IPS-18a (cell line): ENCODE data around the gene FAM111A.

Experiments used
- H3K27ac ChIP-seq: one replicate; pipeline ENCODE4 v1.5.1; 2013; ENCODE audit warnings: low read length
- H3K27me3 ChIP-seq: one replicate; pipeline ENCODE4 v1.6.1; 2013; ENCODE audit warnings: mild to moderate bottlenecking, low read length; ENCODE audit not compliant: control insufficient read depth, insufficient read depth
- H3K36me3 ChIP-seq: one replicate; pipeline ENCODE4 v1.6.1; 2013; ENCODE audit warnings: low read depth, low read length; ENCODE audit not compliant: control insufficient read depth
- H3K4me1 ChIP-seq: one replicate; pipeline ENCODE4 v1.6.1; 2013; ENCODE audit warnings: low read depth, low read length; ENCODE audit not compliant: control insufficient read depth
- H3K4me3 ChIP-seq: one replicate; pipeline ENCODE4 v1.5.1; 2013; ENCODE audit warnings: low read length
- H3K9ac ChIP-seq: one replicate; pipeline ENCODE4 v1.6.1; 2013; ENCODE audit warnings: mild to moderate bottlenecking, low read length, moderate library complexity
- H3K9me3 ChIP-seq: one replicate; pipeline ENCODE4 v1.6.1; 2013; ENCODE audit warnings: low read depth, low read length; ENCODE audit not compliant: control insufficient read depth

Gene FAM111A

DNA sequence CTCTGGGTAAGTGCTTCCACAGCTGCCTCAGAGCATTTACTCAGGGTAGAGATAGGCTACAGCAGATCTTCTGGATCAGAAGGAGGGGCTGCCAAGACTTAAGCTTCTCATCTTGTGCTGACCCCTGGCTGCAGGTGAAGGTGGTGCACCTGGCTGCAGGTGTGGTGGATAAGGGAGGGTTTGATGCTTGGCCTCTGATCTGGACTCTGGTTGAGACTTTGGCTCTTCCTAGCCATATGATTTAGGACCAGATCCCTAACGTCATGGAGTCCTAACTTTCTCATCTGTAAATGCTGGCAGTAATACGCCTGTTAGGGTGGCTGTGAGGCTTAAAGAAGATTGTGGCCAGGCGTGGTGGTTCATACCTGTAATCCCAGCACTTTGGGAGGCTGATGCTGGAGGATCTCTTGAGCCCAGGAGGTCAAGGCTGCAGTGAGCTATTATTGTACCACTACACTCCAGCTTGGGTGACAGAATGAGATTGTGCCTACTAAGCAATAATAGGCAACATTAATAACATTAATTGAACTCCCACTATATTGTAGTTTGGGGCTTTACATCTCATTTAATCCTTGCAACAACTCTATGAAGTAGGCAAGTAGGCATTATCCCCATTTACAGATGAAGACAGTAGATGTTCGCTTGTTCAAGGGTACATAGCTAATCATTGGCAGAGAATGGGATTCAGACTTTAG is 39.9 kb downstream of the FAM111A start:
- H3K9ac ChIP-seq, result no peak overlapping the region
- H3K27ac ChIP-seq, result no peak overlapping the region
- no peaks in the 10 kb centered on the region for H3K9me3 ChIP-seq
- peaks cover 17% of the 10 kb centered on the region for H3K36me3 ChIP-seq
- H3K4me1 ChIP-seq, result peaks cover 13% of the 10 kb centered on the region
- H3K4me3 ChIP-seq, result no peak overlapping the region
- H3K27me3 ChIP-seq, result no peaks in the 10 kb centered on the region

DNA sequence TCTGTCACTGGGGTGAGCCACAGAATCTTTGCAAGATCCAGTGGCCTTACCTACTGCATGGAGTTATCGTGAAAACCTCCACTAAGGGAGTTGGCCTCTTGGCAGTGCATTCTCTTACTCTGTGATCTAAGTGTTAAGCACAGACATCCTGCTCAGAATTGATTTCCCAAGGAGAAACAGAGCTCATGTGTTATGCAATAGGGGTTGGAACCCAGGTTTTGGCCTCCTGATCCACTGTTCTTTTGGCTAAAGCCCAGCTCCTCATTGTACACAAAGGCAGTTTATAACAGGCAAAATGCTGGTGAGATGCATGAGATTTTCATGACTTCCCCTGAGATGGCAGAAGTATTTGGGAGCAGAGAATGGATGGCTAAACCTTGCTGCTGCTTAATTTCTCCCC is 41.1 kb downstream of the FAM111A start:
- Histone ChIP-seq H3K27ac (no peak overlapping the region), H3K9me3 (no peaks in the 10 kb centered on the region), H3K27me3 (no peaks in the 10 kb centered on the region), H3K4me1 (peaks cover 10% of the 10 kb centered on the region), H3K9ac (no peak overlapping the region), H3K36me3 (peaks cover 13% of the 10 kb centered on the region), H3K4me3 (no peak overlapping the region)

DNA sequence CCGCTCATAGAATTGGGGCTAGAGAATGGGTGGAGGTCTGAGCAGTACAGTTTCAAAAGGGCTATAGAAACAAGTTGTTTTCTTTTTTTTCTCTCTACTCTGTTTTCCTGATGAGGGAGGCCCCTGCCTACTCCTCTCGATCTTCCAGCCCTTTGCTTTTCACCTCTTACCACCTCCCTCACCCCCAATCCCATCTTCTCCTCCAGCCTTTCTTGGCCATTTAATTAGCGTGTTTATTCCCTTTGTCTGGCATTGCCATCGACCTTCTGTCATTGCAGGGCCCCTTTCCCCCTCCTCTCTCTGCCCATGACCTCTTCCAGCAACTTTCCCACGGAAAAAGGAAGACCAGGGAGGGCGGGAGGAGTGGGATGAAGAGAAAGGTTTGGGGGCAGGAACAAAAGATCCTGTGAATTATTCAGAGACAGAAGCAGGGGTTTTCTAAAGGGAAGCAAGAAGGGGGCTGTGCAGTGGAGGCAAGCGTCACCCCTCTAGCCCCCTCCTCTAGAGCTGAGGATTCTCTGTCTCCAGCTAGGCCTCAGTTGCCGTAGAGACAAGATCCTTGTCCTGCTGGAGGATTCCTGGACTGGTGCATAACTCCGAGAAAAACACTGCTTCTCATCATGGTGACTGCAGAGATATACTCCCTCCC is 42.2 kb downstream of the FAM111A start:
- Histone ChIP-seq H3K4me3 (no peak overlapping the region), H3K36me3 (peaks cover 17% of the 10 kb centered on the region)

DNA sequence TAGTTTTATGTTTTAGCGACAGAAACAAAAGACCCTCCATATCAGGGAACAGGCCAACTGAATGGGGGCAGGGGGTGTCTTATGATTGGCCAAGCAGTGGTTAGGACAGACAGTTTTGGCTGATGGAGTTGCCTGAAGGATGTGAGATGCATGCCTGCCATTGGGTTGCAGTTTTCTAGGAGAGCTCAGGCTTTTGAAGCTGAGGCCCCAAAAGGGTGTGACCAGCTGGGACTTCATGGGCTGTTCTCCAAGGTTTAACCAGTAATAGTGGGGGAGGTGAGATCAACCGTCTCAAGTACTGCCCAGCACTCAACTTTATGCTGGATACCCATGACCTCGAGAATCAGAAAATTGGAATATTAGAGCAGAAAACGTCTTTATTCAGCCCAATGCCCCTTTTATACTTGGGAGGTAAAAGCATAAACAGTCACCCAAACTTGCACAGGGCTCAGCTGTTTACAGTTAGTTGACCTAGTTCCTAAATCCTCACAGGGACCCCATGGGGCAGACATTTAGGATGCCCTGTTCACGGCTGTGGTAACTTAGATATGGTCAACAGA is 42.8 kb downstream of the FAM111A start:
- Histone ChIP-seq H3K4me1 (peaks cover 10% of the 10 kb centered on the region), H3K9me3 (no peaks in the 10 kb centered on the region), H3K9ac (no peak overlapping the region), H3K4me3 (no peak overlapping the region), H3K27ac (no peak overlapping the region), H3K36me3 (peaks cover 24% of the 10 kb centered on the region), H3K27me3 (no peaks in the 10 kb centered on the region)

More for the DNA sequence above, 42.2 kb downstream of the FAM111A start:
- Histone ChIP-seq H3K9ac (no peak overlapping the region), H3K9me3 (no peaks in the 10 kb centered on the region), H3K4me1 (peaks cover 10% of the 10 kb centered on the region), H3K27ac (no peak overlapping the region), H3K27me3 (no peaks in the 10 kb centered on the region)

DNA sequence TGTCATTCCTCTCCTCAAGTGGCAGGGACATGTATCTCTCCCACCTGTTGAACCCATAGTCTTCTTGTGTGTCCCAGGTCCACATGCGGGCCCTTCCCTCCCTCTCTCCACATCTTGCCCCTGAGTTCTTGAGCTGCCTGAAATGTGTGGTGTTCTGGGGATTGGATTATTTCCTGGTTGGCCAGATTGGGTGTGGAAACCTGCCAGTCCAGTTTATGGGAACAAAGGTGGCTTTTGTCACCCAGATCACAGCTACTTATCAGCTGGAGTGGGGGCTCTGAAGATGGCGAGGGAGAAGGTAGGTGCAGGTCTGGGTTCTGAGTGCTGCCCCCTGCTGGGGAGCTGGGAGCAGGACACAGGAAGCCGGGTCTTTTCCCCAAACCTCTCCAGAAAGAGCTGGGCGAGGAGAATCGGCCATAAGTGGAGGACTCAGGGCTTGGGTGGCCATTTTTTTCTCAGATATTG is 43.5 kb downstream of the FAM111A start:
- no peak overlapping the region for H3K9ac ChIP-seq
- no peaks in the 10 kb centered on the region for H3K27me3 ChIP-seq
- no peak overlapping the region for H3K27ac ChIP-seq
- H3K36me3 ChIP-seq, result peaks cover 30% of the 10 kb centered on the region
- no peaks in the 10 kb centered on the region for H3K9me3 ChIP-seq
- no peak overlapping the region for H3K4me3 ChIP-seq
- peaks cover 10% of the 10 kb centered on the region for H3K4me1 ChIP-seq

DNA sequence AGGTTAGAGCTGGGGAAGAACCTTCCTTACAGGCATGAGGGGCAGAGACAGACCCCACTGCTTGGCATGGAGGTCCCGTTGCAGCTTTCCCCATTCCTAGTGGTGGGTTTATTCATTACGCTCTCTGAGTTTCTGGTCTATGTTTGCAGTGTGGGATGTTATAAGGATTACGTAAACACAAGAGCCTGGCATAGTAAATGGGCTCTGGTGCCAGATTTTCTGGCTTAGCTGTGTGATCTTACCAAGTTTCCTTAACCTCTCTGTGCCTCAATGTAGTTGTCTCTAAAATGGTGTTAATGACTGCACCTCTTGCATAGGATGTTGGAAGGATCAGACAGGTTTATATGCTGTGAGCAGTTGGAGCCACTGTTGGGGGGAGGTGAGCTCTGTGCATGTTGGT is 44.4 kb downstream of the FAM111A start:
- H3K27ac ChIP-seq, result no peak overlapping the region
- peaks cover 39% of the 10 kb centered on the region for H3K36me3 ChIP-seq
- H3K9ac ChIP-seq, result no peak overlapping the region
- peaks cover 10% of the 10 kb centered on the region for H3K4me1 ChIP-seq
- H3K4me3 ChIP-seq, result no peak overlapping the region
- H3K9me3 ChIP-seq, result no peaks in the 10 kb centered on the region
- H3K27me3 ChIP-seq, result no peaks in the 10 kb centered on the region

DNA sequence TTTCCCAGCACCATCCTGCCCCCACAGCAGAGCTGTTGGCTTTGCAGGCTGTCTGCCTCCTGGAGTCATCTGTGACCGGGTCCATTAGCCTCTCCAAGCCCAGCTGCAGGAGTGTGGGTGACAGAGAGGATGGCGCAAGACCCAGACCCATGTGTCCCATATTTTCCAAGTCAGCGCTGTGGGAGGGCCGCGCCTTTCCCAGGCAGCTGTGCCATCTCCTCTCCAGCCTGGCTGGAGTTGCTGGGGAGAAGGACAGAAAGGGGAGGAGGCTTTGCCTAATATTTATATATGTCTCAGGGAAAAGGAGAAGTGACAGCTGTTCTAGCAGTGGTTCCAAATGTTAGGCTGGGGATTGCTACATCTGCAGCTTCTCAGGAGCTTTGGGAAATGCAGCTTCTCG is 44.9 kb downstream of the FAM111A start:
- Histone ChIP-seq H3K4me1 (peaks cover 10% of the 10 kb centered on the region), H3K36me3 (peaks cover 44% of the 10 kb centered on the region), H3K4me3 (no peak overlapping the region), H3K9ac (no peak overlapping the region), H3K27ac (no peak overlapping the region), H3K9me3 (no peaks in the 10 kb centered on the region), H3K27me3 (no peaks in the 10 kb centered on the region)

DNA sequence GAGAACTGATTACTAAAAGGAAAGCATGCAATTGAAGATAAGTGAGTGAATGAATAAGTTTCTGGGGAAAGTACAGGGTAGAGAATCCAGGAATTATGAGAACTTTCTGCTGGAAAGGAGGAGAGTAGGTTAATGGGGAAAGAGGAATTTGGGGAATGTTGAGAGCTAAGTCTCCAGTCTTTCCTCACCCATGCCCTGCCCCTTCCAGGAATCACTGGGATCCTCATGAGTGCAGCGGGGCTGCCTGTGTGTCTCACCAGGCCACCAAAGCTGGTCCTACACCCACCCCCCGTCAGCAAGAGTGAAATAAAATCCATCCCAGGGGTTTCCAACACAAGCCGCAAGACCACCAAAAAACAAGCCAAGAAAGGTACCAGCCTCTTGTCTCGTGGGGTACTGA is 46.3 kb downstream of the FAM111A start:
- Histone ChIP-seq H3K9me3 (no peaks in the 10 kb centered on the region), H3K36me3 (peaks cover 47% of the 10 kb centered on the region), H3K4me3 (no peak overlapping the region), H3K9ac (no peak overlapping the region), H3K27ac (no peak overlapping the region), H3K4me1 (peaks cover 10% of the 10 kb centered on the region), H3K27me3 (no peaks in the 10 kb centered on the region)

DNA sequence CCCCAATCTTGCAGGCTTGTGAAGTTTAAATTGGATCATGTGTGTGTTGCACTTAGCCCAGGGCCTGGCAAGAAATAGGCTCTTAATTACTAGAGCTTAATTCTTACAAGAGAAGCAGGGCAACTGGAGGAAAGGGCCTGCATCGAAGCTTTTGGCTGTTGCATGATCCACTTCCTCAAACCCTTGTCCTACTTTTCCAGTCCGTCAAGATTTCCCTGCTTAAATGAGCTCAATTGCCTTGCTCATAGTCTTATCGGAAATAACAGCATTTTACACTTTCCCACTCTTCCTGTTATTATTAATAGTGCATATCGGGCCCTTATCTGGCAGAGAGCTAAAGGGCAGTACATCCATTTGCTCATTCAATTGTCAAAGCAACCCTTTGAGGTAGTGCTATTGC is 47.3 kb downstream of the FAM111A start:
- Histone ChIP-seq H3K4me3 (no peak overlapping the region), H3K9me3 (no peaks in the 10 kb centered on the region), H3K4me1 (peaks cover 6% of the 10 kb centered on the region), H3K9ac (no peak overlapping the region), H3K36me3 (peaks cover 54% of the 10 kb centered on the region), H3K27ac (no peak overlapping the region), H3K27me3 (no peaks in the 10 kb centered on the region)

DNA sequence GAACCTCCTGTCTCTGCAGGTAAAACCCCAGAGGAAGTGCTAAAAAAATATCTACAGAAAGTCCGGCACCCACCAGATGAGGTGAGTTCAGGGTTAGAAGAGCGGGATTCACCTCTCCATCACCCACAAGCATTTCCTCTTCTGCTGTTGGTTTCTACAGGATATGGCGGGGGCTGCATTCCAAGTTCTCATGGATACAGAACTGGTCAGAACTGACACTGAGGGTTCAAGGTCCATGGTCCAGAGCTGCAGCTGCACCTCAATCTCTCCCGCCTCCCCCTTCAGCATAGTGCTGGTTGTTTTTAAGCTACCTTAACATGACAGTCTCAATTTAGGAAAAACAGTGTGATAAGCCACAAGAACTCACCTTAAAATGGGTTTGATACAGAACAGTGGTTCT is 48.4 kb downstream of the FAM111A start:
- no peaks in the 10 kb centered on the region for H3K4me1 ChIP-seq
- peaks cover 64% of the 10 kb centered on the region for H3K36me3 ChIP-seq
- no peak overlapping the region for H3K4me3 ChIP-seq
- H3K9me3 ChIP-seq, result no peaks in the 10 kb centered on the region
- H3K27me3 ChIP-seq, result no peaks in the 10 kb centered on the region
- no peak overlapping the region for H3K27ac ChIP-seq
- no peak overlapping the region for H3K9ac ChIP-seq

DNA sequence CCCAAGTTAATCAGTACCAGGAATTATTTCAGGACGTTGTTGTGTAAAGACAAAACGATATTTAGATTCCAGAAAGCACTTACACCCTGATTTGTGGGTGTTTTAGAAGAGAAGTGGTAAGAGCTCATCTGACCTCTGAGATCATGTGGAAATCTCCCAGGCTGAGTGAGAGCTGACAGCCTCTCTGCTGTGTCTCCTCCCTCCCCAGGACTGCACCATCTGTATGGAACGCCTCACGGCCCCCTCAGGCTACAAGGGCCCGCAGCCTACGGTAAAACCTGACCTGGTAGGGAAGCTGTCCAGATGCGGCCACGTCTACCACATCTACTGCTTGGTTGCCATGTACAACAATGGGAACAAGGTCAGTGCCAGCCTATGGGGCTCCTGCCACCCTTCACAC is 49.2 kb downstream of the FAM111A start:
- Histone ChIP-seq H3K9ac (no peak overlapping the region), H3K9me3 (no peaks in the 10 kb centered on the region), H3K27ac (no peak overlapping the region), H3K4me1 (no peaks in the 10 kb centered on the region), H3K27me3 (no peaks in the 10 kb centered on the region), H3K4me3 (no peak overlapping the region), H3K36me3 (peaks cover 72% of the 10 kb centered on the region)
